CD14-positive monocyte (primary cell): Measurements from ENCODE around the gene ANXA2. TPM values are rescaled to one million over a fixed set of nuclear protein-coding genes. Genes with fewer than 3 reads are reported as not detected.

Experiments used
- DNase-seq, 3 donors: peaks; one replicate each; pipeline ENCODE4 v3.0.0-alpha.2; 2011 to 2022
- H2AFZ ChIP-seq: 2 replicates; pipeline ENCODE4 v1.6.0; 2012; ENCODE audit warnings: mild to moderate bottlenecking, low read depth, low read length, inconsistent platforms; ENCODE audit not compliant: insufficient read depth, poor library complexity, severe bottlenecking
- H3K27ac ChIP-seq, 2 donors: 1 replicate in 1 of 2; 2 replicates in 1 of 2; pipeline ENCODE4 v1.5.1; 2012 to 2013; ENCODE audit warnings: low read length in 2 of 2, control low read depth in 1 of 2, inconsistent platforms in 1 of 2, low read depth in 1 of 2, mild to moderate bottlenecking in 1 of 2
- H3K27me3 ChIP-seq, 2 donors: one replicate each; pipeline versions ENCODE4 v1.6.0 to v1.6.1; 2011 to 2013; ENCODE audit warnings: low read length in 2 of 2; ENCODE audit not compliant: control insufficient read depth in 2 of 2, insufficient read depth in 2 of 2
- H3K36me3 ChIP-seq, 2 donors: replicated peaks in 1 of 2; 1 replicate in 1 of 2; 2 replicates in 1 of 2; pipeline versions ENCODE4 v1.5.1 to v1.6.1; 2012 to 2013; ENCODE audit warnings: low read length in 2 of 2, control low read depth in 1 of 2, inconsistent platforms in 1 of 2, mild to moderate bottlenecking in 1 of 2; ENCODE audit not compliant: insufficient read depth in 2 of 2, control insufficient read depth in 1 of 2
- H3K4me1 ChIP-seq, 2 donors: 1 replicate in 1 of 2; 2 replicates in 1 of 2; pipeline versions ENCODE4 v1.5.1 to v1.6.1; 2012 to 2013; ENCODE audit warnings: low read length in 2 of 2, control low read depth in 1 of 2, inconsistent platforms in 1 of 2, mild to moderate bottlenecking in 1 of 2, moderate library complexity in 1 of 2; ENCODE audit not compliant: insufficient read depth in 2 of 2, control insufficient read depth in 1 of 2
- H3K4me2 ChIP-seq: replicated peaks from 2 replicates; pipeline ENCODE3; 2012; ENCODE audit warnings: low read length, moderate library complexity, mild to moderate bottlenecking; ENCODE audit not compliant: poor library complexity, severe bottlenecking; ENCODE audit errors: extremely low read depth
- H3K4me3 ChIP-seq, 3 experiments: fragments of 200-600 bp in 1 of 3; sonication (generic) in 1 of 3; replicated peaks in 1 of 3; 1 replicate in 2 of 3; 2 replicates in 1 of 3; pipeline ENCODE4 v1.5.1; 2011 to 2013; ENCODE audit warnings: low read length in 3 of 3, mild to moderate bottlenecking in 3 of 3, control low read depth in 2 of 3, low read depth in 2 of 3, inconsistent platforms in 1 of 3, moderate library complexity in 1 of 3
- H3K79me2 ChIP-seq: 2 replicates; pipeline ENCODE4 v1.6.0; 2012; ENCODE audit warnings: mild to moderate bottlenecking, control low read depth, inconsistent platforms, low read length, moderate library complexity; ENCODE audit not compliant: insufficient read depth
- H3K9ac ChIP-seq: 2 replicates; pipeline ENCODE4 v1.6.0; 2017; ENCODE audit warnings: low read length, mild to moderate bottlenecking; ENCODE audit not compliant: insufficient read depth, poor library complexity, severe bottlenecking
- H3K9me3 ChIP-seq, 2 donors: replicated peaks in 1 of 2; 1 replicate in 1 of 2; 2 replicates in 1 of 2; pipeline versions ENCODE4 v1.5.1 to v1.6.1; 2012 to 2013; ENCODE audit warnings: low read length in 2 of 2, control low read depth in 1 of 2; ENCODE audit not compliant: control insufficient read depth in 1 of 2, insufficient read depth in 1 of 2
- H4K20me1 ChIP-seq: 2 replicates; pipeline ENCODE4 v1.6.0; 2012; ENCODE audit warnings: mild to moderate bottlenecking, low read length, control low read depth, moderate library complexity; ENCODE audit not compliant: insufficient read depth
- H3K27ac Mint-ChIP-seq, 7 donors: one replicate each; pipeline ENCODE4 v1.8.0; 2020; ENCODE audit warnings: mild to moderate bottlenecking in 7 of 7, mixed read lengths in 7 of 7, moderate library complexity in 6 of 7, inconsistent platforms in 2 of 7
- H3K27me3 Mint-ChIP-seq, 3 donors: one replicate each; pipeline ENCODE4 v1.8.0; 2021 to 2022; ENCODE audit warnings: low read depth in 3 of 3, mild to moderate bottlenecking in 3 of 3, mixed read lengths in 3 of 3, moderate library complexity in 3 of 3, inconsistent platforms in 1 of 3
- H3K36me3 Mint-ChIP-seq, 2 donors: one replicate each; pipeline ENCODE4 v1.8.0; 2020; ENCODE audit warnings: mixed read lengths in 2 of 2, inconsistent platforms in 1 of 2, mild to moderate bottlenecking in 1 of 2
- H3K4me1 Mint-ChIP-seq: one replicate; pipeline ENCODE4 v1.8.0; 2020; ENCODE audit warnings: mild to moderate bottlenecking, mixed read lengths
- H3K4me3 Mint-ChIP-seq, 2 donors: one replicate each; pipeline ENCODE4 v1.8.0; 2020; ENCODE audit warnings: mild to moderate bottlenecking in 2 of 2, mixed read lengths in 2 of 2, moderate library complexity in 1 of 2
- H3K9me3 Mint-ChIP-seq, 7 donors: one replicate each; pipeline ENCODE4 v1.8.0; 2020 to 2022; ENCODE audit warnings: mixed read lengths in 7 of 7, mild to moderate bottlenecking in 6 of 7, moderate library complexity in 6 of 7, inconsistent platforms in 2 of 7
- WGBS: methylation state at CpG from one replicate; pipeline ENCODE4 v1.1.5; 2013; ENCODE audit warnings: missing lambda C conversion rate; ENCODE audit not compliant: insufficient coverage; 5-methylcytosine and 5-hydroxymethylcytosine counted together
- intact Hi-C, 2 donors: fragments of 100-400 bp; cut with micrococcal nuclease; formaldehyde crosslinking; loops; one replicate each; pipeline versions ENCODE4 v1.15.0 to v1.15.1; 2023
- polyA plus RNA-seq, 3 donors: library from polyadenylated mRNA; depleted of rRNA in 1 of 3; unstranded in 2 of 3; stranded (reverse) in 1 of 3; fragments of 300-500 nt in 2 of 3; fragments of >200 nt in 1 of 3; fragmentation: Illumina TruSeq in 2 of 3; gene quantifications; 1 replicate in 2 of 3; 2 replicates in 1 of 3; pipeline ENCODE4 v1.2.3, GENCODE V29; 2012 to 2021
- TF ChIP-seq, protein P1 (sequence below): fragments of 200-600 bp; IDR thresholded peaks from one replicate; pipeline ENCODE4 v1.8.0; 2022; ENCODE audit warnings: antibody characterized with exemption, mild to moderate bottlenecking

ANXA2 gene
- polyA plus RNA-seq, 3 donors, result 966 to 2,079 (median 2,046) TPM

DNA sequence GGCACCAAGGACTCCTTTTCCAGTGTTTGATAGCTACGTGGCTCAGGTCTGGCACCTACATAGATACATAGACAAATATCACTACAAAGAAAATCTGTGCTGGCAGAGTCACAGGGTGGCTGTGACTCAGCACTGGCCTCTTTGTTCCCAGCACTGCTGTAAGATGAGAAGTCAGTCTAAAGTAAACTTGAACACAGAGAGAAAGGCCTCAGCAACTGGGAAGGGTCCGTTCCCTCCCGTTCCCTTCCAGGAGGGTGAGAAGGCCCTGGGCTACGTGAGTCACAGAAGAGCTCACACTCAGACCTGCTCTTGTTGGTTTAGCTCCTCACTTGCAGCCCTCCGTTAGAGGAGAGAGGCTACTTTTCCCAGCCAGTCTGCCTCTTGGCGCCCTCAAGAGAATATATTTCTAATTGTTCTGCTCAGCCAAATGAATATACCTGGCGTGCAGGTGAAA lies 23.1 kb downstream of the ANXA2 start:
- Mint-ChIP-seq H3K36me3 (peaks cover 71 to 91% of the 10 kb centered on the region in 2 donors), H3K27ac (peak overlapping the region in 2 of 7 donors; percentile 15 to 18), H3K9me3 (no peaks in the 10 kb centered on the region), H3K4me3 (no peak overlapping the region), H3K4me1 (no peaks in the 10 kb centered on the region), H3K27me3 (no peaks in the 10 kb centered on the region)
- H3K4me3 ChIP-seq, result no peak overlapping the region
- no peaks in the 10 kb centered on the region for H3K9me3 ChIP-seq
- no peaks in the 10 kb centered on the region for H3K4me1 ChIP-seq
- TF ChIP-seq, protein P1, sequence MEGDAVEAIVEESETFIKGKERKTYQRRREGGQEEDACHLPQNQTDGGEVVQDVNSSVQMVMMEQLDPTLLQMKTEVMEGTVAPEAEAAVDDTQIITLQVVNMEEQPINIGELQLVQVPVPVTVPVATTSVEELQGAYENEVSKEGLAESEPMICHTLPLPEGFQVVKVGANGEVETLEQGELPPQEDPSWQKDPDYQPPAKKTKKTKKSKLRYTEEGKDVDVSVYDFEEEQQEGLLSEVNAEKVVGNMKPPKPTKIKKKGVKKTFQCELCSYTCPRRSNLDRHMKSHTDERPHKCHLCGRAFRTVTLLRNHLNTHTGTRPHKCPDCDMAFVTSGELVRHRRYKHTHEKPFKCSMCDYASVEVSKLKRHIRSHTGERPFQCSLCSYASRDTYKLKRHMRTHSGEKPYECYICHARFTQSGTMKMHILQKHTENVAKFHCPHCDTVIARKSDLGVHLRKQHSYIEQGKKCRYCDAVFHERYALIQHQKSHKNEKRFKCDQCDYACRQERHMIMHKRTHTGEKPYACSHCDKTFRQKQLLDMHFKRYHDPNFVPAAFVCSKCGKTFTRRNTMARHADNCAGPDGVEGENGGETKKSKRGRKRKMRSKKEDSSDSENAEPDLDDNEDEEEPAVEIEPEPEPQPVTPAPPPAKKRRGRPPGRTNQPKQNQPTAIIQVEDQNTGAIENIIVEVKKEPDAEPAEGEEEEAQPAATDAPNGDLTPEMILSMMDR, result no peak
- 98% methylated on average over 4 of the region's 7 CpGs for WGBS
- H3K27ac ChIP-seq, result peak overlapping the region in 1 of 2 donors; percentile 36
- H3K36me3 ChIP-seq, result peaks cover 90 to 95% of the 10 kb centered on the region in 2 donors
- H3K27me3 ChIP-seq, result no peaks in the 10 kb centered on the region
- peaks cover 99% of the 10 kb centered on the region for H3K79me2 ChIP-seq
- no peak for DNase-seq
- H3K4me2 ChIP-seq, result no peak overlapping the region
- no peak overlapping the region for H2AFZ ChIP-seq
- peaks cover 99% of the 10 kb centered on the region for H4K20me1 ChIP-seq
- intact Hi-C loops, result no loop called here
- no peak overlapping the region for H3K9ac ChIP-seq

GRCh38 chr15:60374209-60374608 lies 23.6 kb downstream of the ANXA2 start:
- H3K27ac Mint-ChIP-seq, result no peak overlapping the region
- no peak overlapping the region for H3K4me3 Mint-ChIP-seq
- Histone ChIP-seq H3K36me3 (peaks cover 86 to 95% of the 10 kb centered on the region in 2 donors), H3K9me3 (no peaks in the 10 kb centered on the region), H3K27ac (peak overlapping the region in 1 of 2 donors; percentile 36), H3K79me2 (peaks cover 99% of the 10 kb centered on the region), H3K27me3 (no peaks in the 10 kb centered on the region), H3K4me1 (no peaks in the 10 kb centered on the region), H3K4me2 (no peak overlapping the region), H3K4me3 (no peak overlapping the region), H2AFZ (no peak overlapping the region), H4K20me1 (peaks cover 99% of the 10 kb centered on the region), H3K9ac (no peak overlapping the region)
- H3K36me3 Mint-ChIP-seq, result peaks cover 71 to 91% of the 10 kb centered on the region in 2 donors
- intact Hi-C loops, result no loop called here
- no peak for DNase-seq
- WGBS, result 100% methylated on average over 1 of the region's 4 CpGs
- no peaks in the 10 kb centered on the region for H3K9me3 Mint-ChIP-seq
- TF ChIP-seq, protein P1, result no peak
- H3K27me3 Mint-ChIP-seq, result no peaks in the 10 kb centered on the region
- H3K4me1 Mint-ChIP-seq, result no peaks in the 10 kb centered on the region
